ENCODE data around the gene RARRES2. TPM values are rescaled to one million over a fixed set of nuclear protein-coding genes. Genes with fewer than 3 reads are reported as not detected.
A peak's percentile ranks its signal among the peaks of the same experiment; 100 is the strongest.

Gene RARRES2
- polyA plus RNA-seq, 12 donors, result 36.6 to 55.1 (median 47.5) TPM; not detected in 1

DNA sequence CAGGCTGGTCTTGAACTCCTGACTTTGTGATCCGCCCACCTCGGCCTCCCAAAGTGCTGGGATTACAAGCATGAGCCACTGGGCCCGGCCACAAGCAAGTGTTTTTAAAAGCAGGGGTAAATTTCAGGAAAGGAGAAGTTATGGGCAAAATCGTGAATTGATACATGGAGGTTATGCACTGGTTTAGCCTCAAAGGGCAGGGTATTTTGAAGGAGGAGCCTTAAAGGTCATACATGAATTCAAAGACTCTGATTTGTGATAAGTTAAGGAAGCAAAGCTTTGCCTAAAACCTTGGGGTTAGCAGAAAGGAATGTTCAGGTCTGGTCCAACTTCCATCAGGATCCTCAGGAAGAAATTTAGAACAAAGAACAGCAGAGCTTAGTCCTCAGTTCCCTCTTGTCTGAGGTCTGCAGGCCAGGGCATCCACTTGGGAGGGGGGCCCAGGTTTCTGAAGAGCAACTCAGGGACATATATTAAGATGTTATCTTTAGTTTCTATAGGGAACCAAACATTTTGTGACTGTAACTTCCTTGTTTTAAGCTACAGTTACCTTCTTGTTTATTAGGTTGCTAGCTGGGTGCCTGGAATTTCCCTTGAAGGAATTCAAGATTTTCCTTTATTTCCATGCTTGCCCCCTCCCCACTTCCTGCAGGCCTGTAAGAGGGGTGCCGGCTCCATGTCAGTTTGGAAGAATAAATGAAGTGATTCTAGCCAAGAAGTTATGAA lies 24.4 kb upstream of the RARRES2 start:
- DNase-seq, result no peak

DNA sequence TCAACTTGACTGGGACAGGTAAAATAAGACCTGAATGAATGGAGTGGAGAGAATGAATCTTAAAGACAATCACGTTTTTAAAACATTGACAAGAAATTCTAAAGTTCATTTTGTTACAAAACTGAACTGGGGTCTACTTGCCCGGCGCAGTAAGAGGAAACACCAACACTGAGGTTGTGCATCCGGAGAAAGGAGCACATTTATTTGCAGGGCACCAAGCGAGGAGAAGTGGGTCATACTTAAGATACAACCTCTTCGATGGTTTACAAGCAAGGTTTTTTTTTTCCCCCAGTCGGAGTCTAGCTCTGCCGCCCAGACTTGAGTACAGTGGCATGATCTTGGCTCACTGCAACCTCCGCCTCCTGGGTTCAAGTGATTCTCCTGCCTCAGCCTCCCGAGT lies 23.8 kb upstream of the RARRES2 start:
- no peak for DNase-seq

DNA sequence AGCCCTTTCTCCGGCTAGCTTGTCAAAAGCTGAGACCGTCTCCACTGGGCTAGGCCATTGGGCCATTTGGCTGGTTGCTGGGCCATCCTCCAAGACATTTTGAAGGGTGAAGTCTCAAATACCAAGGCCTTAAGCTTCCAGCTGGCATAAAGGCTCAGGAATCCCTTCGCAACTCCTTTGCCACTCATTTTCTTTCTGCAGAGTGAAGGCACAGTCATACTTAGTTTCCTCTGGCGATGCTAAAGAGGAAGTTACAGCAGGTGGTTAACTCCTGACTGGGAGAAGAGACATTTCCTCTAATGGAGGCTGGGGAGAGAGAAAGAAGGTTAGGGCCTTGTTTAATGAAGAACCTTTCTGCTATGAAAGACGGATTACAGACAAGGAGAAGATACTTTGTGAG lies 22.4 kb upstream of the RARRES2 start:
- no peak for DNase-seq

DNA sequence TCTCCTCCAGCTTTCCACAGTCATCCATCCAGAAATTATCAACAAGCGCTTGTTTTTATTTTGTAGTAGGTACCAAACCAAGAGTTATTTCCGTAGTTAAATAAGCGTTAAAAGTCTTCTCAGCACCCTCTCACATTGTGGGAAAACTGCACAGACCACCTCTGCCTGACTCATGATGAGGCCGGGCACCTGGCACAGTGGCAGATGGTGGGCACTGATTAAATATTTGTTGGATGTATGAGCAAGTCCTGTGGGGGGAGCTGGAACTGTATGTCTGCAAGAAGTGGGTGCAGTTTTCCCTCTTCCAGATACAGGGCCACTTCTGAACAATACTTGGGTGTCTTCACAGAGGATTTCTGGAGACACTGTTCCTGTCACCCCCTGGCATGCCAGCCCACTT lies 21.9 kb upstream of the RARRES2 start:
- DNase-seq, result no peak

DNA sequence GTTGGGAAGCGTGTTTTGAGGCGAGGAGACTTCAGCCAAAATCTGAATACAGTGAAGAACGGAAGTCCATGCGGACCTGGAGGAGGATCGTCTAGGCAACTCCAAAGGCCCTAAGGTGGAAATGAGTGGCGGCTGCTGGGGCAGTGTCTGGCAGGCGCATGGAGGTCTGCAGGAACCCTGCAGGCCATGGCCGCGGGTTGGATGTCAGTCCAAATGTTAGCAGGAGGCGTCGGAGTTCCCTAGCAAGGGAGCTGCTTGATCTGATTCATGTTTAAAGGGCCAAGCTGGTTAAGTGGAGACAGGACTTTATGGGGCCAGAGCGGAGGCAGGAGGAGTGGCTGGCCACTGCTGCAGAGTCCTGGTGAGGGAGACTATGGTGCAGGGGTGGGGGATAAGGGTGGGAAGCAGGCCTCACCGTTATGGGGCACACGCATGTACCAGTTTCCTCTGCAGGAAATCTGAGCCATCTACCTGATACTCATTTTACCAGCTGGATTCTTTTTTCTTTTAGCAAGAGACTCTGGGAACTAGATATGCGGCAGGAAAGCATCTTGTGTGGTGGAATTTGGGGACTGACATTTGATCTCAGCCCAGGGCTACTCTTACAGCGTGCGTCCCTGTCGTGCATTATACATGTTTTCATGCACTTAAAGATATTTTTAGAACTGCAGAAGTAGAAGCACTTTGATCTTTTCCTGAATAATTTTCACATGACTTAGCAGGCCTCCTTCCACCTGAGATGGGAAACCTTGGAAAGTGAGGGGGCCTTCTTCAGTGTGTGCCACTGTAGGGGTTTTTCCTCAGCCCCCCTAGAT lies 20.6 kb upstream of the RARRES2 start:
- DNase-seq, result no peak

DNA sequence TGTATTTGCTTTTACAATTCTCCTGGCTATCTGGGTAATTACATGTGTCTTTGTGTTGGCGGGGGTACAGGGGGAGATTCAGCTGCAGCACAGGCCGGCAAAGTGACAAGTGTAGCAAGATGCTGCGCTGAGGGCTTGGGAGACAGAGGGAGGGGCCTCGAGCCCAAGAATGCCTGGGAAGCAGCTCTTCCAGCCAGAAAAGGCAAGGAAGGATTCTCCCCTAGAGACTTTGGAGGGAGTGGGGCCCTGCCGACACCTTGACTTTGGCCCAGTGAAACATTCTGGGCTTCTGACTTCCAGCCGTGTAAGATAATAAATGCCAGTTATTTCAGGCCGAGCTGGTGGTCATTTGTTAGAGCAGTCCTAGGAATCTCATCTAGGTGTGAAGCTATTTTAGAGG lies 20.0 kb upstream of the RARRES2 start:
- no peak for DNase-seq

DNA sequence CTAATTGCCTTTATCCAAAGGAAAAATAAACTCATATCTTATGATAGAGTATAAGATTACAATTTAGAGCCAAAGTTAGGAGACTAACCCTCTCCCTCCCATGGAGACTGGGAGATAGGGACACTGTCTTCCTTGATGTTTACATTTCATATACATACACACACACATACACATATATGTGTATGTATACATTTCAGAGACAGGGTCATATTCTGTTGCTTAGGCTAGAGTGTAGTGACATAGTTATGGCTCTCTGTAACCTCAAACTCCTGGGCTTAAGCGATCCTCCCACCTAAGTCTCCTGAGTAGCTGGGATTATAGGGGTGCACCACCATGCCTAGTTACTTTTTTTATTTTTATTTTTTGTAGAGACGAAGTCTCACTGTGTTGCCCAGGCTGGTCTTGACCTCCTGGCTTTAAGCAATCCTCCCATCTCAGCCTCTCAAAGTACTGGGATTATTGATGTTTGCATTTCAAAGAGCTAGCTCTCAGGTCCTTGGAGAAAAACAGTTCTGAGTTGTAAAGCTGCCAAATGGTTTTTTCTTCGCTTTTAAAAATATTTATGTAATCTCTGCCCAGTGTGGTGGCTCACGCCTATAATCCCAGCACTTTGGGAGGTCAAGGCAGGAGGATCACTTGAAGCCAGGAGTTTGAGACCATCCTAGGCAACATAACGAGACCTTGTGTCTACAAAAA lies 19.1 kb upstream of the RARRES2 start:
- no peak for DNase-seq

DNA sequence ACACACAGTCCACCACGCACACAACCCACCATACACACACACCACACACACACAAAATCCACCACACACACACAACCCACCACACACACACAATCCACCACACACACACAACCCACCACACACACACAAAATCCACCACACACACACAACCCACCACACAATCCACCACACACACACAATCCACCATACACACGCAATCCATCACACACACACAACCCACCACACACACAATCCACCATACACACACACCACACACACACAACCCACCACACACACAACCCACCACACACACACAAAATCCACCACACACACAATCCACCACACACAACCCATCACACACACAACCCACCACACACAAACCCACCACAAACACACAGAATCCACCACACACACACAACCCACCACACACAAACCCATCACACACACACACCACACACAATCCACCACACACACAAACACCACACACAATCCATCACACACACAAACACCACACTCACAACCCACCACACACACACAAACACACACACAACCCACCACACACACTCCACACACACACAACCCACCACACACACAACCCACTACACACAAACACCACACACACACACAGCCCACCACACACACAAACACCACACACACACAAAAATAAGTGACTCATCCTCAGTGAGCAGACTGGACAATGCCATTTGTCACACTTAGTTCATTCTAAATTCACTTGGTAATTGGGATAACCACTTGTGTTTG lies 18.4 kb upstream of the RARRES2 start:
- DNase-seq, result no peak

DNA sequence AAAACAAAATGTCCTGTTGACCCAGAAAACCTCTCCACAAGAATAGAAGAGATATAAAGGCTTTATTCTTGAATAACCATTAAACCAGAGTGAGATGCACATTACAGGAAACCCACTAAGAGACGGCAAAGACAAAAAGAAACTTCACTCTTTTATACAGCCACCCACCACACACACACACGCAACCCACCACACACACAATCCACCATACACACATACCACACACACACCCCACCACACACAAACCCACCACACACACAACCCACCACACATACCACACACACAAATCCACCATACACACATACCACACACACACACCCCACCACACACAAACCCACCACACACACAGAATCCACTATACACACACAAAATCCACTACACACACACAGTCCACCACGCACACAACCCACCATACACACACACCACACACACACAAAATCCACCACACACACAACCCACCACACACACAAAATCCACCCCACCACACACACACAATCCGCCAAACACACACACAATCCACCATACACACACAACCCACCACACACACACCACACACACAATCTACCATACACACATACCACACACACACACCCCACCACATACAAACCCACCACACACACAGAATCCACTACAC lies 17.7 kb upstream of the RARRES2 start:
- DNase-seq, result no peak

DNA sequence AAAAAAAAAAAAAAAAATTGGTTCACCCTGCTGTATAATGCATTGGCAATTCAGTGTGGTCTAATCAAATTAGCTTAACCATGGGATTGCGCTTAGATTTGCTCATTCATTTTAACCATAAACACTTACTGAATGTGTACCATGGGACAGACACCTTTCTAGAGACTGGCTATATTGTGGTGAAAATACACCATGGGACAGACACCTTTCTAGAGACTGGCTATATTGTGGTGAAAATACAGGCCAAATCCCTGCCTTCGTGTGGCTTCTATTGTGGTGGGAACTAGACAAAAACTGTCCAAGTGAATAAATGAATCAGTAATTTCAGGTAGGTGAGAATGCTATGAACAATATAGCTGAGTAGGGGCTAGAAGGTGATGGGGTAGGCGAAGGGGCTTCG lies 17.0 kb upstream of the RARRES2 start:
- no peak for DNase-seq

DNA sequence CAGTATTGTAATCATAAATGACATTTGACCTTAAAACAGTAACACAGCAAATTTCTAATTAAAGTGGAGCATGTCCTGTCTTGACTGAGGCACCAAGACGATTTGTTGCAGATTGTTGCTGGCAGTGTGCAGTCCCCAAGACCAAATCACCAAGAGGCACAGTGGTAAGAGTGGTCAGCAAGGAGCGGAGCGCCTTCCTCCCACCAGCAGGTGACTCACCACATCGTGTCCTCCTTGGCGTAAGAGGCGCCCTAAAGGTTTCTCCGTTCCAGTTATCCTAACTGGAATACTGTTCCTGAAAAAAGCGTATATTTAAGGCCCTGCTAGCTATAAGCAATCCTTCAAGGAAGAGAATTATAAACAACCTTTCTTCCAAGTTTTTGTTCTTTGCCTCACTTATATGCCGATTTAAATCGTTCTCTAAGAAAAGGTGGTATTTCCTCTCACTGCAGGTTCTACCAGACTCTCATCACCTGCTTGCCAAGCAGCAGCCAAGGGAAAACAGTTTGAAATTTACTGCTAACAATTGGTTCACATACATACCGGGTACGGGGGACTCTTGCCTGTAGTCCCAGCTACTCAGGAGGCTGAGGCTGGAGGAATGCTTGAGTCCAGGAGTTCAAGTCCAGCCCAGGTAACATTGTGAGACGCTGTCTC lies 16.5 kb upstream of the RARRES2 start:
- no peak for DNase-seq

DNA sequence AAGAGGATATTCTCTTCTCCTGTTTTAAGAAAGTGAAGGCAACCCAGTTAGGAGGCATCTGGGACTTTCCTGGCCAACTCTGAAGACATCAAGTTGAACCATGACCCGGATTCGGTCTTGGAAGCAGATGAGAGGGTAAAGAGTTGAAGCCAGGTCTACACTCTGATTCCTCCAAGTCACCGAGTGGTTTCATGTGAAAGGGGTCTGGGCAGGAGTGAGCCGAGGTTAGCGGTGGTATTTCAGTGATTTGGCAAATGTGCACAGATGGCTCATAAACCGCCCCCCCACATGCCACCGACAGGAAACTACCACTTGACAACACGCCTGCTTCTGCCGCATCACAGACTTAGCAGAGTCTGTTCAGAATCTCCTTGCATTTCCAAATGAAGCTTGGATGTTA lies 15.8 kb upstream of the RARRES2 start:
- DNase-seq, result no peak

DNA sequence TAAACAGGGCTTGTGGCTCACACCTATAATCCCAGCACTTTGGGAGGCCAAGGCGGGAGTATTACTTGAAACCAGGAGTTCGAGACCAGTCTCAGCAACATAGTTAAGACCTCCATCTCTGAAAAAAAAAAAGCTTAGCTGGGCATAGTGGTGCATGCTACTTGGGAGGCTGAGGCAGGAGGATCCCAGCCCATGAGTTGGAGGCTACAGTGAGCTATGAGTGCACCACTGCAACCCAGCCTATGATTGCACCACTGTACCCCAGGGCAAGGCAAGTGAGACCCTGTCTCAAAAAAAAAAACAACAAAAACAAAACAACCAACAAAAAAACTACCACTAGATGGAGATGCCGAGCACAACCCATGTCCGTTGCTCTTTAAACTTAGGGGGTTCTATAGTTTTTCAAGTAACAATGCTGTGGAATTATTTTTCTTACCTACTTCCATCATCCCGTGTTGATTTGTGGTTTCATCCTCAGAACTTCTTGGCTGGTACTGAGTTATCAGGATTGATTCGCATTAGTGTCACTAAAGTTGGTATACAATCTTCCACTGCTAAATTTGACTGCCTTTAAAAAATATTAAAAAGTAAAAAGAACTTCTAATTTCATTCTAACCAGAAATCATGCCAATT lies 15.0 kb upstream of the RARRES2 start:
- DNase-seq, result peak; percentile 41

DNA sequence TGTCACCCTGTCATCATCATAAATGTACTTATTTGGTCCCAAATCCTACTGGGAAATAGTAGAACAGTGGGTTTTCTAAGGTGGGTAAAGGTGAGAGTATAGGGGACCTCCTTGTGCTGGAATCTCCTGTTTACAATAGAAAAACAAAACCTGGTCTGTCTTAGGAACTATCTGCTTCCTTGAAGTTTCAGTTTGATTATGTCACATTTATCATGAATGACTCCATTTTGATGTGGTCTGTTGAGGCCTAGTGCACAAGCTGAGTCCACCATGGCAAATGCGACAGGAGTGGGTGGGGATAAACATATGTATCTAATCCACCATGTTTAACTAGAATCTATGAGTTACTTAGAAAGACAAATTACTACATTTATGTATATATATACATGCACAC lies 14.2 kb upstream of the RARRES2 start:
- DNase-seq, result no peak

DNA sequence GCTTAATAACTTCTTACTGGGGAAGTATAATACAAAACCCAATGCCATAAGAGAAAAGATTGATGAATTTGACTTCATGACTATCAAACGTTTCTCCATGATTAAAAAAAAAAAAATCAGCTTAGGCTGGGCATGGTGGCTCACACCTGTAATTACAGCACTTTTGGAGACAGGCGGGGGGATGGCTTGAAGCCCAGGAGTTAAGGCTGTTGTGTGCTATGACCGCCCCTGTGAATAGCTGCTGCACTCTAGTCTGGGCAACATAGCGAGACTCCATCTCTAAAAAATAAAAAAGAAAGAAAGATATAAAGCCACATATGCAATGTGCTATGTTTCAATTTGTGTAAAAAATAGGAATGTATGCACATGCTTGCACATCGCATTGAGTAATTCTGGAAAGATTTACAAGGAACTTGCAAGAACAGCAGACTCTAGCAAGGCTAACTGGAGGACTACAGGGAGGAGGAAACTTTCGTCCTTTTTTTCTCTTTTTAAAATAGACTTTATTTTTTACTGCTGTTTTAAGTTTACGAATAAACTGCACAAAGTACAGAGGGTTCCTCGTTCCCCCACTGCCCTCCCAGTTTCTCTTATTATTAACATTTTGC lies 10.3 kb upstream of the RARRES2 start:
- DNase-seq, result no peak

DNA sequence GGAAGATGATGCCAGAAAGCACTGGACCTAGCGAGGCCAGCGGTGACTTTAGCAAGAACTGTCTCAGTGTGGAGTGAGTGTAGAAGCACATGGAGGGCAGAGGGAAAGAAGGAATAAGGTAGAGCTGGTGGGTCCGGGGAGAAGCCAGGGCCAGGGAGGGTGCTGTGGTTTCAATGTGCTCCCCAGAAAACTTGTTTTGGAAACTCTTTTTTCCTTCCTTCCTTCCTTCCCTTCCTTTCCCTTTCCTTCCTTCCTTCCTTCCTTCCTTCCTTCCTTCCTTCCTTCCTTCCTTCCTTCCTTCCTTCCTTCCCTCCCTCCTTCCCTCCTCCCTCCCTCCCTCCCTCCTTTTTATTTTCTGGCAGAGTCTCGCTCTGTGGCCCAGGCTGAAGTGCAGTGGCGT lies 5.5 kb upstream of the RARRES2 start:
- DNase-seq, result no peak

DNA sequence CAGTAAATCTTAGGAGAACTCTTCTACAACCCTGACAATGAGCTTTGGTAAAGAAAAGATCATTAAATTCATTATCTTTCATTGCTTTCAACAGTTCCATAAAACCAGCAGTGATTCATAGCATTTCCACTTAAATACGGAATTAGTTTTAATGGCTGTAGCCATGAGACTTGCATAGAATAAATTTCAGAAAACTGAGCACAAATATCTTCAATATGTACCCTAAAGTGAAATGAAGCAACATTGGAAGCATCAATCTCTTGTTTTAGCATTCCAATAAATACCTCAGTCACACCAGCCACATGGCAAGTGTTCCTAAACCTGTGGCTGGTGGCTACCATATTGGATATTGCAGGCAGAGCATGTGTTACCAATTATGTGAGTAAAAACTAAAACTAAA lies 3.6 kb upstream of the RARRES2 start:
- no peak for DNase-seq

DNA sequence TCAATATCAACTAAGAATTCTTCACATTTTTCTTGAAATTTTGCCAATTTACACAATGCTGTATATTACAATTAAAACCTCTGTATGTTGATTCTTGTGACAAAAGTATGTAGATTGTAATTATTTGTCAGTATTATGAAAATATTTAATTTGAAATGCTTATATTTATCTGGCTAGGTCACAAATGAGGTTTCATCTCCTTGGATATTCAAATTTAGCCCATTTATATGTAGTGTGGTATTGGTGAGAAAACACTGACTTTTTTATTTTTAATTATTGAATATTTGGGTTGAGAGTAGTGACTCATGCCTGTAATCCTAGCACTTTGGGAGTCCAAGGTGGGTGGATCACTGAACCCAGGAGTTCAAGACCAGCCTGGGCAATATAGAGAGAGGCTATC lies 2.9 kb upstream of the RARRES2 start:
- no peak for DNase-seq

DNA sequence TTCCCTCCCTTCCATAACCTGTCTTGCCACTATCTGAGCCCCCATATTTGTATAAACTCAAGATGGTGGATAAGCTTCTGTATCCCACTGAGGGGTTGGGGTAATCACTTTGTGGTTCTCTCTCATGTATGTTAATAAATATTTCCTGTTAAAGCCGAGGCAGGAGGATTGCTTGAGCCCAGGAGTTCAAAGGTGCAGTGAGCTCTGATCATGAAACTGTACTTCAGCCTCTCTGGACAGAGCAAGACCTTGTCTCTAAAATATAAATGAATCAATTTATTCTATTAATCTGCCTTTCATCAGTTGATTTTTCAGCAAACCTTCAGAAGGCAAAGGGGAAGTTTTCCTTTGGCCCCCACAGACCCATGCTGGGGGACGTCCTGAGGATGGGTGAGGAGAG lies 1.8 kb upstream of the RARRES2 start:
- no peak for DNase-seq

DNA sequence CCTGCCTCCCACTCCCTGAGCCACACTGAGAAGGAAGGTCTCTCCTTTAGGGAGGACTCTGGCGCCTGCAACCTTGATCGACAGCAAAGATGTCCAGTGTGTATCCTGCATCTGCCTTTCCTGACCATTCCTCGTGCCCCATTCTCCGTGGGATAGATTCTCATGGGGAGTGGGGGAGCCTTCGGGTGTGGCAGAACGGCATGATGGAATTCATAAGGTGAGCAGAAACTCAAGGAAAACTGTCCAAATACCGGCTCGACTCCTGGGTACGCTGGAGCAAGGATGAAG lies 636 bp upstream of the RARRES2 start:
- DNase-seq, result no peak

DNA sequence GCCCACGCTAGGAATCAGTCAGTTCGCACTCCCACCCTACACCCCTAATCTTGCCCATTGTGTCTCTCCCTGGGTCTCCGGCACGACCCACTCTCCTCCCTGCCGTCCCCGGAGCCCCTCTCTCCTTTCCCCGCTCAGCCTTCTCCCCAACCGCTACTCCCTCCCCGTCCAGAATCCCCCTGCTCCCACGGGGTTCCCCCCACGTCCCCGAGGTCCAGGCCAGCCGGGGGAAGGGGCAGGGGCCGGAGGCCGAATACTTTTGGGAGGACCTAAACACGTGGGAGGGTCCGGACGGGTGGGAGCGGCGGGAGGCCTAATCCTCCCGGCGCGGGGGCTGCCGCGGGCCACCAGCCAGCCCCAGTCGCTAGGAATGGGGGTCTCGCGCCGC lies 560 bp downstream of the RARRES2 start:
- DNase-seq, result no peak
